ENCODE data around the gene IKZF1.

The IKZF1 gene

DNA sequence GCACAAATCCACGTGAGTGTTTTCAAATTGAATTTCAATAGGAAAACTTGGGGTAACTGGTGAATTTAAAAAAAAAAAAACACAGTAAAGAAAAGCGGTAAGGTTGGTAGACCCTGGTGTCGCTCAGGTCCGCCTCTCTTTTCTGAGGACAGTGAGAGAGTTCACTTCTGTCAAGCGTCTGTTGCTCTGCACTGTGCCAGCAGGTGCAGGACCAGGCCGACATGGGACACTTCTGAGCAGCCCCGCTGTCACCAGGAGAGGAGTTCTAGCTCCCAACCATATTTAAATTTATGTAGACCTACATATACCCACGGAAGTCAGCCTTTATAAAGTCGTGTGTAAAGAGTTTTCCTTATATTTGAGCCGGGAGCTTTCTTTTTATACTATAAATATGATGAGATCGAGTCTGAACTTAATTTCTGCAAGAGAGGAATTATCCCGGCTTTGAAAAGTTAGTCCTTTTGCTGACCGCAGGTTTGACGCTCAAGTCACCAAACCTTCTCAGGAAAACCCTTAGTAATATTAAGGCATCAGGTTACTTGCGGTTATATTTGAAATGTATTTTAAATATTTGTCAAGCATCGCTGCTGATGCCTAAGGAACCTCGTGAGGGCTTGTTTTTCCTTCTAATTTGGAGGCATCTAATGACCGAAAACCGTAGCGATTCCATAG is 531 bp downstream of the IKZF1 start:
- H3K4me3 ChIP-seq (ENCODE audit: low read depth, low read length) = peak overlapping the region; percentile 84
- DNase-seq (ENCODE audit: low read depth) = peak; percentile 84
- no peak for TF ChIP-seq MYC (IDR thresholded peaks at IDR 0.05; ENCODE audit: low read depth, low read length)
- TF ChIP-seq, protein P1, sequence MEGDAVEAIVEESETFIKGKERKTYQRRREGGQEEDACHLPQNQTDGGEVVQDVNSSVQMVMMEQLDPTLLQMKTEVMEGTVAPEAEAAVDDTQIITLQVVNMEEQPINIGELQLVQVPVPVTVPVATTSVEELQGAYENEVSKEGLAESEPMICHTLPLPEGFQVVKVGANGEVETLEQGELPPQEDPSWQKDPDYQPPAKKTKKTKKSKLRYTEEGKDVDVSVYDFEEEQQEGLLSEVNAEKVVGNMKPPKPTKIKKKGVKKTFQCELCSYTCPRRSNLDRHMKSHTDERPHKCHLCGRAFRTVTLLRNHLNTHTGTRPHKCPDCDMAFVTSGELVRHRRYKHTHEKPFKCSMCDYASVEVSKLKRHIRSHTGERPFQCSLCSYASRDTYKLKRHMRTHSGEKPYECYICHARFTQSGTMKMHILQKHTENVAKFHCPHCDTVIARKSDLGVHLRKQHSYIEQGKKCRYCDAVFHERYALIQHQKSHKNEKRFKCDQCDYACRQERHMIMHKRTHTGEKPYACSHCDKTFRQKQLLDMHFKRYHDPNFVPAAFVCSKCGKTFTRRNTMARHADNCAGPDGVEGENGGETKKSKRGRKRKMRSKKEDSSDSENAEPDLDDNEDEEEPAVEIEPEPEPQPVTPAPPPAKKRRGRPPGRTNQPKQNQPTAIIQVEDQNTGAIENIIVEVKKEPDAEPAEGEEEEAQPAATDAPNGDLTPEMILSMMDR (IDR thresholded peaks at IDR 0.05; ENCODE audit: low read depth, low read length) = no peak
- TF ChIP-seq, protein P2, sequence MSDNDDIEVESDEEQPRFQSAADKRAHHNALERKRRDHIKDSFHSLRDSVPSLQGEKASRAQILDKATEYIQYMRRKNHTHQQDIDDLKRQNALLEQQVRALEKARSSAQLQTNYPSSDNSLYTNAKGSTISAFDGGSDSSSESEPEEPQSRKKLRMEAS (IDR thresholded peaks at IDR 0.05; ENCODE audit: low read depth, low read length) = peak; percentile 26; the same call in 1 of the 2 replicates
- no peak for TF ChIP-seq POLR2A (IDR thresholded peaks at IDR 0.05; ENCODE audit: extremely low read depth, insufficient read length)

DNA sequence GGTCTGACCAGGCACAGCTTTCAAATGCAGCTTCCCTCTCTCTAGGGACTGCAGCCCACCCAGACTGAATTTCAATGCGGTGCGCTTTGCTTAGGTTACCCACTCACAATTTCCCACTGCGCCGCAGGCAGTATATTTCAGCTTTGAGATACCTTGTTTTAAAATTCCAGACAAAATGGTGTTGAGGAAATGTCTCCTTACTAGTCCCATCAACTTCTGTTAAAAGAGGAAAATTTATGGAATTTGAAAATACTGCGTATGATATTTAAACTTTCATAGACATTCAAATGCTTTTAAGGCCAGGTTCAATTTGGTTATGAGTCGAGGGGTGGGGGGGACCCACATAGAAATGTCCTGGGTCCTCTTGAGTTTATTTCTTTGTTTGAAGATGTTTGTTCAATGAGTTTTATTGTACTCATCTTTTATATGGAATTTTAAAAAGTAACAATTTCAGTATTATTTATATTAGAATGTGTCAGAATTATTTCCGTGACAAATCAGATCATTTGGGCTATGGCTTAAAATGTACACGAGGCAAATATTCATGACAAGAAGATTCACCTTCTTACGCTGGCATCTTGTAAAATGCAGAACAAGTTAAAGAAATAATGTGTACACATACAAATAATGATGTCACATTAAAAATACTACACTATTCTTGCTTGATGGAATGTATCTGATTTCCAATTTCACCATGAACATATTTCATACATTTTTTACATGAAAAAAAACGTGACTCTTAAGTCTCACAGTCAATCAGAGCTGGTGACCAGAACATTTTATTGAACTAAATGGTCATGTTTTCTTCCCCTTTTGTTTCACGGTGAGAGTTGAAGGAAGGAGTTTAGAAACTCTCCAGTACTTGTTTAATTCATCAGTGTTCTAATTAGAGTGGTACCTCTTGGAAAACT is 1.3 kb downstream of the IKZF1 start:
- peak overlapping the region; percentile 84 for H3K4me3 ChIP-seq (ENCODE audit: low read depth, low read length)
- no peak for TF ChIP-seq POLR2A (IDR thresholded peaks at IDR 0.05; ENCODE audit: extremely low read depth, insufficient read length)
- TF ChIP-seq MYC (IDR thresholded peaks at IDR 0.05; ENCODE audit: low read depth, low read length) = no peak
- TF ChIP-seq, protein P1 (IDR thresholded peaks at IDR 0.05; ENCODE audit: low read depth, low read length) = no peak
- TF ChIP-seq, protein P2 (IDR thresholded peaks at IDR 0.05; ENCODE audit: low read depth, low read length) = no peak
- peak; percentile 74 for DNase-seq (ENCODE audit: low read depth)

DNA sequence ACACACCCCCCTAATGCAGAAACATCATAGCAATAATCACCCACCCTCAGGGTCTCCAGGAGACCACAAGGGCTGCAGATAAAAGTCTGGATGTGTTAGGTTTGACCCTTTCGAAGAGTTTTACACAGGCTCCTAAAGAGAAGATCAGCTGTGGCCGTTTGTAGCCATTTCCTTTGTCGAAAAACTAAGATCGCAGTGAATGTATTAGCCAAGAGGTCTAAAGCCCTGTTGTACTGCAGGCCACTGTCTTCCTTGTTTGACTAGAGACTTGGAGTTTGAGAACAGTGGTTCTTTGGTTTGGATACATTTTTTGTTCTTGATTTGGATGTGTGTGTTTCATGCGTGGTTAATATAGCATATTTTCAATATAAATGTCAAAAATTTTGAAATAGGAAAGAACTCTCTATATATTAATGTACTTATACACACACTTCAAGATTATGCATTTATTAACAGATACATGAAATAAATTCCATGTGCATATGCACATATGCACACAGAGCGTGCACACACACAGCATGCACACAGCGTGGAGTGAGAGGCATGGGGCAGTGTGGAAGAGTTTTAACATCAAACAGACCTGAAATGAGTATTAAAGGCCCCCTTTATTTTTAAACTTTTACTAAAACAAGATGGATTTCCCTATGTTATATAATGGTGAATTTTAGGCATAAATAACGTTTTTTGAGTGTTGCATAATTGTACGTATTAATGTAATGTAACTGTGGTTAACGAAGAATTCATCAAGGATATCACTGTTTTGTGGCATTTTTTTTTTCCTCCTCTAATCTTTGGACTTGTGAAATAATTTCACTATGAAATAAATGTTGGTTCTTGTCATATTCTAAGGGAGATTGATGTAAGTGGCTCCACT is 2.2 kb downstream of the IKZF1 start:
- TF ChIP-seq, protein P2 (IDR thresholded peaks at IDR 0.05; ENCODE audit: low read depth, low read length) = peak; percentile 48; the same call in 1 of the 2 replicates
- TF ChIP-seq MYC (IDR thresholded peaks at IDR 0.05; ENCODE audit: low read depth, low read length) = peak; percentile 34; the same call in 1 of the 2 replicates
- TF ChIP-seq POLR2A (IDR thresholded peaks at IDR 0.05; ENCODE audit: extremely low read depth, insufficient read length) = no peak
- TF ChIP-seq, protein P1 (IDR thresholded peaks at IDR 0.05; ENCODE audit: low read depth, low read length) = no peak
- peak; percentile 81 for DNase-seq (ENCODE audit: low read depth)
- H3K4me3 ChIP-seq (ENCODE audit: low read depth, low read length) = peak overlapping the region; percentile 84

DNA sequence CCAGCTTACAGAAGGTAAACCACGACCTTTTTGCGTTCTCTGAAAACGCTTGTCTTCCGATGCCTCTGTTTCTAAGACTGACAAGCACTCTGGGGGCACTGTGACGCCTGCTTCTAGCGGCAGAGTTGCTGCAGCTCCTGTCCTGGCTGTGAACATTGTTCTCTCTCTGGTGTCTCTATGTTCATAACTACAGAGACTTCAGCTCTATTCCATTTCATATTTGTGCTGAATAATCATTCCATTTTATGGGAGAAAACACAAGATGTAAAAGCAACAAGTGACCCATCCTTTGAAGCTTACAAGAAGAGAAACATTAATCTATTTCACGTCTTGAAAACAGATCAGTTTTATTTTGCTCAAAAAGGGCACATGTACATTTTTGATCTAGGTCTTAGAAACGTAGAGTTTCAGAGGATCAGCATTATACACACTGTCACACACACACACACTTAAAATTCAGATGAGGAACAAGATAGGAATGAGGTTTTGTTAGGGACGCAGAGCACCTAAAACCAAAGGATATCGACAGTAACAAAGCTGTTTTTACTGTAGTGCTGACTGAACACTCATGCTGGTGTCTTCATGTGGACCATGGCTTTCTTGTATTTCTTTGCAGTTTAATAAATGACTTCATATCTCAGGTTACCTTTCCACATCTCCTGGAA is 3.0 kb downstream of the IKZF1 start:
- peak overlapping the region; percentile 84 for H3K4me3 ChIP-seq (ENCODE audit: low read depth, low read length)
- peak; percentile 88 for DNase-seq (ENCODE audit: low read depth)
- peak; percentile 11 for TF ChIP-seq POLR2A (IDR thresholded peaks at IDR 0.05; ENCODE audit: extremely low read depth, insufficient read length)
- TF ChIP-seq, protein P1 (IDR thresholded peaks at IDR 0.05; ENCODE audit: low read depth, low read length) = peak; percentile 25
- TF ChIP-seq, protein P2 (IDR thresholded peaks at IDR 0.05; ENCODE audit: low read depth, low read length) = no peak

DNA sequence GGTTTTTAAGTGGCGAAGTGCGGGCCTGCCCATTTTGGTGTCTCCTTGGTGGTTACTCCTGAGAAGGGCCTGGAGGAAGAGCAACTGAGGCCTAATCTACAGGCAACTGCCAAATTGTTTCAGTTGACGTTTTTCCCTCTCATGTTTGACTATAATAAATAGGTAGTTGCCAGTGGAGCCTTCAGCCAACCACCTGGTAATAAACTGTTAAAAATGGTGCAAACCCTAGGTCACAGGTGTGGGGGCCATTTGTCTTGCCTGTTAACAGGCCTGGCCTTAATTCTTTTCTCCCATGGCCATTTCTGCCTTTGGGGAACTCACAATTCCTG is 3.7 kb downstream of the IKZF1 start:
- peak overlapping the region; percentile 84 for H3K4me3 ChIP-seq (ENCODE audit: low read depth, low read length)

More for the DNA sequence above, 3.7 kb downstream of the IKZF1 start:
- DNase-seq (ENCODE audit: low read depth) = no peak
- TF ChIP-seq MYC (IDR thresholded peaks at IDR 0.05; ENCODE audit: low read depth, low read length) (no peak), POLR2A (IDR thresholded peaks at IDR 0.05; ENCODE audit: extremely low read depth, insufficient read length) (no peak)
- TF ChIP-seq, protein P2 (IDR thresholded peaks at IDR 0.05; ENCODE audit: low read depth, low read length) = no peak
- TF ChIP-seq, protein P1 (IDR thresholded peaks at IDR 0.05; ENCODE audit: low read depth, low read length) = no peak
